Panc1 (cell line): ENCODE results near the gene SIRT7. TPM values are rescaled to one million over a fixed set of nuclear protein-coding genes. Genes with fewer than 3 reads are reported as not detected.

Experiments
- ATAC-seq: fragments of 200-7000 bp; cut with Tn5 transposase; 2 replicates; pipeline ENCODE4 v1.9.1; 2020; ENCODE audit warnings: mild to moderate bottlenecking, moderate library complexity
- BruUV-seq: library from RNA; stranded (reverse); fragments of 400-500 nt; replicated peaks from 2 replicates; lab custom pipeline; 2021; lab: Mats Ljungman, UMichigan
- CTCF ChIA-PET: fragments of 300-600 bp; sonication (Branson Sonifier 250); formaldehyde crosslinking; loops from one replicate; lab custom pipeline; 2022; ENCODE audit warnings: antibody characterized with exemption; lab: Charles Lee
- POLR2A ChIA-PET: fragments of 300-600 bp; sonication (Branson Sonifier 250); formaldehyde crosslinking; loops from one replicate; lab custom pipeline; 2022; ENCODE audit warnings: antibody characterized with exemption; lab: Charles Lee
- DNase-seq: peaks from one replicate; pipeline ENCODE4 v3.0.0-alpha.2; 2010; ENCODE audit warnings: low read depth, low spot score
- H3K27ac ChIP-seq: 2 replicates; pipeline ENCODE4 v1.5.1; 2011; ENCODE audit warnings: mild to moderate bottlenecking, low read length, inconsistent platforms
- H3K27me3 ChIP-seq: fragments of 200-500 bp; sonication (Bioruptor generic); 2 replicates; pipeline ENCODE4 v1.6.0; 2014; ENCODE audit warnings: low read length, inconsistent platforms; ENCODE audit not compliant: control insufficient read depth, insufficient read depth
- H3K36me3 ChIP-seq: fragments of 200-500 bp; sonication (Bioruptor generic); 2 replicates; pipeline ENCODE4 v1.5.1; 2014; ENCODE audit warnings: inconsistent platforms, mild to moderate bottlenecking, low read length, moderate library complexity; ENCODE audit not compliant: control insufficient read depth, insufficient read depth
- H3K4me1 ChIP-seq: 2 replicates; pipeline ENCODE4 v1.5.1; 2011; ENCODE audit warnings: inconsistent platforms, mild to moderate bottlenecking, low read length, moderate library complexity; ENCODE audit not compliant: control insufficient read depth, insufficient read depth
- H3K4me3 ChIP-seq, 2 experiments: 2 replicates each; pipeline ENCODE4 v1.5.1; 2011 to 2012; ENCODE audit warnings: low read depth in 2 of 2, low read length in 2 of 2, mild to moderate bottlenecking in 2 of 2, inconsistent platforms in 1 of 2, moderate library complexity in 1 of 2
- H3K9me3 ChIP-seq: fragments of 200-500 bp; sonication (Bioruptor generic); 2 replicates; pipeline ENCODE4 v1.5.1; 2014; ENCODE audit warnings: low read depth, mild to moderate bottlenecking, inconsistent platforms, low read length, moderate library complexity; ENCODE audit not compliant: control insufficient read depth, insufficient read depth
- POLR2AphosphoS5 ChIP-seq: IDR thresholded peaks from 2 replicates; pipeline ENCODE4 v1.6.1; 2012; ENCODE audit warnings: mild to moderate bottlenecking, low read depth, low read length, moderate library complexity
- SIN3A ChIP-seq: IDR thresholded peaks from 2 replicates; pipeline ENCODE4 v1.6.1; 2012; ENCODE audit warnings: low read depth, mild to moderate bottlenecking, low read length, moderate library complexity, borderline replicate concordance; ENCODE audit not compliant: insufficient read depth
- TCF7L2 ChIP-seq: IDR thresholded peaks from 2 replicates; pipeline ENCODE4 v1.6.1; 2011; ENCODE audit warnings: mild to moderate bottlenecking, low read depth, low read length, inconsistent platforms
- in situ Hi-C: cut with HindIII; loops from 2 replicates; pipeline ENCODE4 v1.10.0; 2016; ENCODE audit warnings: low sequenced_read_pairs, low pct_unique_long_range_greater_than_20kb
- intact Hi-C: fragments of 100-400 bp; cut with micrococcal nuclease; formaldehyde crosslinking; loops from one replicate; pipeline ENCODE4 v1.10.0; 2022; ENCODE audit not compliant: unreplicated experiment
- total RNA-seq: library from RNA; stranded (reverse); gene quantifications from one replicate; pipeline ENCODE4 v1.2.1, GENCODE V29; 2021; ENCODE audit not compliant: unreplicated experiment
- TF ChIP-seq, protein P1 (sequence below), 2 experiments: IDR thresholded peaks; 2 replicates each; pipeline ENCODE4 v1.6.1; 2011 to 2012; ENCODE audit warnings: low read depth in 2 of 2, control low read depth in 1 of 2, low read length in 1 of 2, mild to moderate bottlenecking in 1 of 2, moderate library complexity in 1 of 2; ENCODE audit not compliant: insufficient read depth in 1 of 2
- TF ChIP-seq, protein P2 (sequence below): fragments of 450-650 bp; IDR thresholded peaks from 2 replicates; pipeline ENCODE4 v1.5.1; 2017; ENCODE audit warnings: mild to moderate bottlenecking

SIRT7 gene
- total RNA-seq, 1 experiment from 2014 or later, result 82.5 TPM

DNA sequence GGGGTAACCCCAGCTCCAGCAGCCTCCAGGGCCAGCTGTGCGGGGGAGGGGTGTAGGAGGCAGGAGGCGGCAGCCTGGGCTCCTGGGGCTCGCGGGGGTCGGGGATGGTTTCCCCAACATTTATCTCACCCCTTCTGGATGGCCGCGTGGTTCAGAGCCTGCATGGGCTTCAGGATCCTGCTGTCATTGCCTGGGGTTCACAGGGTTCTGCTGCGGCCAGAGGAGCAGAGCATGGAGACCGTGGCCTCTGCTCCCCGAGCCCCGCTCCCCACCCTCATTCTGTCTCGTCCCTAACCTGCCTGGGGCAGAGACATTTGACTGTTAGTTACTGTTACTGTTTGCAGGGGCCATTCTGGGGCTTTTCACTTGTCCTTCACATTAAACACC is 24.2 kb upstream of the SIRT7 start:
- Histone ChIP-seq H3K36me3 (no peaks in the 10 kb centered on the region), H3K27ac (no peak overlapping the region), H3K4me3 (no peak overlapping the region), H3K4me1 (no peaks in the 10 kb centered on the region), H3K27me3 (no peaks in the 10 kb centered on the region), H3K9me3 (no peaks in the 10 kb centered on the region)
- DNase-seq (no peak), ATAC-seq (no peak)
- no TSS peak for BruUV-seq
- POLR2A ChIA-PET, result no interaction called here
- TF ChIP-seq, protein P1, sequence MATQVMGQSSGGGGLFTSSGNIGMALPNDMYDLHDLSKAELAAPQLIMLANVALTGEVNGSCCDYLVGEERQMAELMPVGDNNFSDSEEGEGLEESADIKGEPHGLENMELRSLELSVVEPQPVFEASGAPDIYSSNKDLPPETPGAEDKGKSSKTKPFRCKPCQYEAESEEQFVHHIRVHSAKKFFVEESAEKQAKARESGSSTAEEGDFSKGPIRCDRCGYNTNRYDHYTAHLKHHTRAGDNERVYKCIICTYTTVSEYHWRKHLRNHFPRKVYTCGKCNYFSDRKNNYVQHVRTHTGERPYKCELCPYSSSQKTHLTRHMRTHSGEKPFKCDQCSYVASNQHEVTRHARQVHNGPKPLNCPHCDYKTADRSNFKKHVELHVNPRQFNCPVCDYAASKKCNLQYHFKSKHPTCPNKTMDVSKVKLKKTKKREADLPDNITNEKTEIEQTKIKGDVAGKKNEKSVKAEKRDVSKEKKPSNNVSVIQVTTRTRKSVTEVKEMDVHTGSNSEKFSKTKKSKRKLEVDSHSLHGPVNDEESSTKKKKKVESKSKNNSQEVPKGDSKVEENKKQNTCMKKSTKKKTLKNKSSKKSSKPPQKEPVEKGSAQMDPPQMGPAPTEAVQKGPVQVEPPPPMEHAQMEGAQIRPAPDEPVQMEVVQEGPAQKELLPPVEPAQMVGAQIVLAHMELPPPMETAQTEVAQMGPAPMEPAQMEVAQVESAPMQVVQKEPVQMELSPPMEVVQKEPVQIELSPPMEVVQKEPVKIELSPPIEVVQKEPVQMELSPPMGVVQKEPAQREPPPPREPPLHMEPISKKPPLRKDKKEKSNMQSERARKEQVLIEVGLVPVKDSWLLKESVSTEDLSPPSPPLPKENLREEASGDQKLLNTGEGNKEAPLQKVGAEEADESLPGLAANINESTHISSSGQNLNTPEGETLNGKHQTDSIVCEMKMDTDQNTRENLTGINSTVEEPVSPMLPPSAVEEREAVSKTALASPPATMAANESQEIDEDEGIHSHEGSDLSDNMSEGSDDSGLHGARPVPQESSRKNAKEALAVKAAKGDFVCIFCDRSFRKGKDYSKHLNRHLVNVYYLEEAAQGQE (IDR thresholded peaks at IDR 0.05; ENCODE audit: insufficient read depth in 1 of 2, low read depth in 2 of 2, low read length in 1 of 2), result no peak
- TF ChIP-seq TCF7L2, result no peak
- no peak for TF ChIP-seq POLR2AphosphoS5
- TF ChIP-seq SIN3A, result no peak
- TF ChIP-seq, protein P2, sequence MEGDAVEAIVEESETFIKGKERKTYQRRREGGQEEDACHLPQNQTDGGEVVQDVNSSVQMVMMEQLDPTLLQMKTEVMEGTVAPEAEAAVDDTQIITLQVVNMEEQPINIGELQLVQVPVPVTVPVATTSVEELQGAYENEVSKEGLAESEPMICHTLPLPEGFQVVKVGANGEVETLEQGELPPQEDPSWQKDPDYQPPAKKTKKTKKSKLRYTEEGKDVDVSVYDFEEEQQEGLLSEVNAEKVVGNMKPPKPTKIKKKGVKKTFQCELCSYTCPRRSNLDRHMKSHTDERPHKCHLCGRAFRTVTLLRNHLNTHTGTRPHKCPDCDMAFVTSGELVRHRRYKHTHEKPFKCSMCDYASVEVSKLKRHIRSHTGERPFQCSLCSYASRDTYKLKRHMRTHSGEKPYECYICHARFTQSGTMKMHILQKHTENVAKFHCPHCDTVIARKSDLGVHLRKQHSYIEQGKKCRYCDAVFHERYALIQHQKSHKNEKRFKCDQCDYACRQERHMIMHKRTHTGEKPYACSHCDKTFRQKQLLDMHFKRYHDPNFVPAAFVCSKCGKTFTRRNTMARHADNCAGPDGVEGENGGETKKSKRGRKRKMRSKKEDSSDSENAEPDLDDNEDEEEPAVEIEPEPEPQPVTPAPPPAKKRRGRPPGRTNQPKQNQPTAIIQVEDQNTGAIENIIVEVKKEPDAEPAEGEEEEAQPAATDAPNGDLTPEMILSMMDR, result no peak
- in situ Hi-C loops (no loop called here), intact Hi-C loops (no loop called here)
- CTCF ChIA-PET, result no interaction called here

DNA sequence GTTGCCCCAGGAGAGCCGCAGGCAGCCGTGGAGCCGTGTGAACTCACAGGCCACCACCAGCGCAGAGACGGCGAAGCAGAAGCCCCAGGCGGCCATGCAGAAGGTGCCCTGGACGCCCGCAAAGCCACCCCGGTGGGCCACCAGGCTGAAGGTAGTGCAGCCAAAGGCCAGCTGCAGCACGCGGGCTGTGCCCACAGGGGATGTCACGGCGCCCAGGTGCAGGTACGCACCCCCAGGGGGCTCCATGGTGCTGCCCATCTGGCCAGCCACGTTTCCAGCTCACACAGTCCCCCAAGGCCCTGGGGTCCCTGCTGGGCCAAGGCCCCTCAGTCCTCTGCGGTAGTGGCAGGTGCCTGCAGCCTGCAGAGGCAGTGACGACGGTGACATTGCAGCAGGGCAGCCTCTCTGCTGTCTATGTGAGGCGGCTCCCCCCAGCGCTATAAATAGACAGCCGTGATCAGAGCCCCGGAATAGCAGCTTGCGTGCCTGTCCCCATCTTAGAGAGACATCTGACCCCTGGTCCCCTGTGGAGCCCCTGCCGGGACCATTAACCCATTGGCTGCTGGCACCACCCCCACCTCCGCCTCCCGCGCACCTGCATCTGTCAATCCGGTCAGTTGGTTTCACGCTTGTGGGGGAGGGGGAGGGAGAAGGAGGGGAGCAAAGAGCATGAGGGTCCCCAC is 23.6 kb upstream of the SIRT7 start:
- BruUV-seq, result no TSS peak
- Histone ChIP-seq H3K36me3 (peaks cover 3% of the 10 kb centered on the region; the same call in 1 of the 2 replicates), H3K27me3 (no peaks in the 10 kb centered on the region), H3K9me3 (no peaks in the 10 kb centered on the region), H3K27ac (no peak overlapping the region), H3K4me1 (no peaks in the 10 kb centered on the region), H3K4me3 (no peak overlapping the region)
- ChIA-PET CTCF (no interaction called here), POLR2A (no interaction called here)
- TF ChIP-seq TCF7L2 (no peak), SIN3A (no peak), POLR2AphosphoS5 (no peak)
- TF ChIP-seq, protein P2, result no peak
- TF ChIP-seq, protein P1 (IDR thresholded peaks at IDR 0.05; ENCODE audit: insufficient read depth in 1 of 2, low read depth in 2 of 2, low read length in 1 of 2), result no peak
- no peak for DNase-seq
- intact Hi-C loops, result no loop called here
- no peak for ATAC-seq
- in situ Hi-C loops, result no loop called here
